MM.1S (cell line): Measurements from ENCODE around the gene NOD1.

ENCODE experiments used
- EZH2 ChIP-seq: fragments of 300-600 bp; sonication (generic); optimal IDR thresholded peaks from 2 replicates; pipeline ENCODE3; 2017; ENCODE audit warnings: low read depth, mild to moderate bottlenecking, antibody characterized with exemption, low read length, mixed read lengths
- EZH2phosphoT487 ChIP-seq: fragments of 300-600 bp; sonication (generic); IDR thresholded peaks from 2 replicates; pipeline ENCODE4 v1.6.1; 2018; ENCODE audit warnings: antibody characterized with exemption, low read length
- TF ChIP-seq, protein P1 (sequence below): fragments of 300-600 bp; sonication (generic); IDR thresholded peaks from 2 replicates; pipeline ENCODE4 v1.5.1; 2016; ENCODE audit warnings: antibody characterized with exemption, low read length, mixed read lengths

- TF ChIP-seq EZH2phosphoT487 (no peak), EZH2 (no peak)
- TF ChIP-seq, protein P1, sequence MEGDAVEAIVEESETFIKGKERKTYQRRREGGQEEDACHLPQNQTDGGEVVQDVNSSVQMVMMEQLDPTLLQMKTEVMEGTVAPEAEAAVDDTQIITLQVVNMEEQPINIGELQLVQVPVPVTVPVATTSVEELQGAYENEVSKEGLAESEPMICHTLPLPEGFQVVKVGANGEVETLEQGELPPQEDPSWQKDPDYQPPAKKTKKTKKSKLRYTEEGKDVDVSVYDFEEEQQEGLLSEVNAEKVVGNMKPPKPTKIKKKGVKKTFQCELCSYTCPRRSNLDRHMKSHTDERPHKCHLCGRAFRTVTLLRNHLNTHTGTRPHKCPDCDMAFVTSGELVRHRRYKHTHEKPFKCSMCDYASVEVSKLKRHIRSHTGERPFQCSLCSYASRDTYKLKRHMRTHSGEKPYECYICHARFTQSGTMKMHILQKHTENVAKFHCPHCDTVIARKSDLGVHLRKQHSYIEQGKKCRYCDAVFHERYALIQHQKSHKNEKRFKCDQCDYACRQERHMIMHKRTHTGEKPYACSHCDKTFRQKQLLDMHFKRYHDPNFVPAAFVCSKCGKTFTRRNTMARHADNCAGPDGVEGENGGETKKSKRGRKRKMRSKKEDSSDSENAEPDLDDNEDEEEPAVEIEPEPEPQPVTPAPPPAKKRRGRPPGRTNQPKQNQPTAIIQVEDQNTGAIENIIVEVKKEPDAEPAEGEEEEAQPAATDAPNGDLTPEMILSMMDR, result no peak
Measured at GRCh38 chr7:30420662-30421061, 57.9 kb downstream of the NOD1 start.
